Measurements from ENCODE around the gene ZNF618.

- TF ChIP-seq, protein P1, sequence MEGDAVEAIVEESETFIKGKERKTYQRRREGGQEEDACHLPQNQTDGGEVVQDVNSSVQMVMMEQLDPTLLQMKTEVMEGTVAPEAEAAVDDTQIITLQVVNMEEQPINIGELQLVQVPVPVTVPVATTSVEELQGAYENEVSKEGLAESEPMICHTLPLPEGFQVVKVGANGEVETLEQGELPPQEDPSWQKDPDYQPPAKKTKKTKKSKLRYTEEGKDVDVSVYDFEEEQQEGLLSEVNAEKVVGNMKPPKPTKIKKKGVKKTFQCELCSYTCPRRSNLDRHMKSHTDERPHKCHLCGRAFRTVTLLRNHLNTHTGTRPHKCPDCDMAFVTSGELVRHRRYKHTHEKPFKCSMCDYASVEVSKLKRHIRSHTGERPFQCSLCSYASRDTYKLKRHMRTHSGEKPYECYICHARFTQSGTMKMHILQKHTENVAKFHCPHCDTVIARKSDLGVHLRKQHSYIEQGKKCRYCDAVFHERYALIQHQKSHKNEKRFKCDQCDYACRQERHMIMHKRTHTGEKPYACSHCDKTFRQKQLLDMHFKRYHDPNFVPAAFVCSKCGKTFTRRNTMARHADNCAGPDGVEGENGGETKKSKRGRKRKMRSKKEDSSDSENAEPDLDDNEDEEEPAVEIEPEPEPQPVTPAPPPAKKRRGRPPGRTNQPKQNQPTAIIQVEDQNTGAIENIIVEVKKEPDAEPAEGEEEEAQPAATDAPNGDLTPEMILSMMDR (IDR thresholded peaks at IDR 0.05) = no peak
- TF ChIP-seq EP300 (IDR thresholded peaks at IDR 0.05) (no peak), POLR2A (IDR thresholded peaks at IDR 0.05) (no peak)
Measured at GRCh38 chr9:114007991-114008666, 132.0 kb downstream of the ZNF618 start.

Measured in ovary (tissue), 3 donors.